A673 (cell line): ENCODE results near the gene PLEKHH1. TPM values are rescaled to one million over a fixed set of nuclear protein-coding genes. Genes with fewer than 3 reads are reported as not detected.

ENCODE experiments used
- Bru-seq: library from RNA; stranded (reverse); fragments of 400-500 nt; gene quantifications from one replicate; lab custom pipeline; 2021; lab: Mats Ljungman, UMichigan
- BruChase-seq, 2 experiments: library from RNA; stranded (reverse); fragments of 400-500 nt; gene quantifications; one replicate each; lab custom pipeline; 2021; lab: Mats Ljungman, UMichigan
- BruUV-seq: library from RNA; stranded (reverse); fragments of 400-500 nt; replicated peaks from 2 replicates; lab custom pipeline; 2021; lab: Mats Ljungman, UMichigan
- CTCF ChIA-PET: fragments of 300-600 bp; sonication (Branson Sonifier 250); formaldehyde crosslinking; loops from one replicate; lab custom pipeline; 2022; ENCODE audit warnings: antibody characterized with exemption; lab: Charles Lee
- POLR2A ChIA-PET: fragments of 300-600 bp; sonication (Branson Sonifier 250); formaldehyde crosslinking; loops from one replicate; lab custom pipeline; 2022; ENCODE audit warnings: antibody characterized with exemption; ENCODE audit not compliant: low non-redundant PET; lab: Charles Lee
- DNase-seq: peaks from one replicate; pipeline ENCODE4 v3.0.0-alpha.2; 2015; ENCODE audit warnings: low spot score
- H3K27ac ChIP-seq: fragments of 200-600 bp; sonication (generic); 2 replicates; pipeline ENCODE4 v1.5.1; 2016; ENCODE audit warnings: mixed run types, low read depth, mild to moderate bottlenecking, mixed read lengths, antibody characterized with exemption, low read length; ENCODE audit not compliant: poor library complexity, severe bottlenecking
- H3K27me3 ChIP-seq: fragments of 200-600 bp; sonication (generic); replicated peaks from 2 replicates; pipeline ENCODE4 v1.6.1; 2017; ENCODE audit warnings: mixed run types, low read depth, mild to moderate bottlenecking, mixed read lengths, antibody characterized with exemption, low read length; ENCODE audit not compliant: insufficient read depth, poor library complexity
- H3K36me3 ChIP-seq: fragments of 200-600 bp; sonication (generic); 2 replicates; pipeline ENCODE4 v1.6.1; 2016; ENCODE audit warnings: mixed run types, mild to moderate bottlenecking, mixed read lengths, antibody characterized with exemption, low read length; ENCODE audit not compliant: insufficient read depth, poor library complexity, severe bottlenecking
- H3K4me1 ChIP-seq: fragments of 200-600 bp; sonication (generic); 2 replicates; pipeline ENCODE4 v1.6.1; 2017; ENCODE audit warnings: mixed run types, mild to moderate bottlenecking, mixed read lengths, antibody characterized with exemption, low read length; ENCODE audit not compliant: insufficient read depth, poor library complexity, severe bottlenecking
- H3K4me3 ChIP-seq: fragments of 200-600 bp; sonication (generic); 2 replicates; pipeline ENCODE4 v1.5.1; 2016; ENCODE audit warnings: low read depth, mixed run types, mild to moderate bottlenecking, mixed read lengths, low read length; ENCODE audit not compliant: poor library complexity, severe bottlenecking
- H3K9me3 ChIP-seq: fragments of 200-600 bp; sonication (generic); 2 replicates; pipeline ENCODE4 v1.6.1; 2016; ENCODE audit warnings: mixed run types, low read depth, mild to moderate bottlenecking, mixed read lengths, antibody characterized with exemption, low read length; ENCODE audit not compliant: poor library complexity, severe bottlenecking
- CTCF ChIP-seq: fragments of 300-800, 200-600 bp; sonication (generic); conservative IDR thresholded peaks from 2 replicates; pipeline ENCODE4 v1.5.1; 2017; ENCODE audit warnings: low read depth, mild to moderate bottlenecking, antibody characterized with exemption, low read length, moderate library complexity, mixed read lengths
- EZH2 ChIP-seq: fragments of 200-600 bp; sonication (generic); IDR thresholded peaks from 2 replicates; pipeline ENCODE4 v1.6.1; 2017; ENCODE audit warnings: borderline replicate concordance, low read depth, mild to moderate bottlenecking, mixed read lengths, antibody characterized with exemption, low read length; ENCODE audit not compliant: poor library complexity, severe bottlenecking
- intact Hi-C: fragments of 100-400 bp; cut with micrococcal nuclease; formaldehyde crosslinking; loops from one replicate; pipeline ENCODE4 v1.10.0; 2022; ENCODE audit not compliant: unreplicated experiment
- long read RNA-seq: library from polyadenylated mRNA; stranded (forward); transcript quantifications from one replicate; pipeline ENCODE4 v2.0.0, GENCODE V29; 2022
- total RNA-seq: library from RNA; stranded (reverse); gene quantifications from 2 replicates; pipeline ENCODE4 v1.2.3, GENCODE V29; 2021

PLEKHH1 gene
- total RNA-seq (8.9 and 13.7 TPM in 2 replicates), Bru-seq, nascent RNA (percentile 50 among the genes with signal in this experiment), BruChase-seq, experiment 1, labeled RNA remaining after a 2-hour chase (percentile 53 among the genes with signal in this experiment), BruChase-seq, experiment 2, labeled RNA remaining after a 6-hour chase (percentile 56 among the genes with signal in this experiment)
- long read RNA-seq, partial matches to known transcripts, result 0 of 3 reads
- long read RNA-seq, other reads (novel, unspliced or antisense), result 3 of 3 reads

GRCh38 chr14:67532998-67533753 is at the start of gene PLEKHH1:
Gene PLEKHH1, plus strand, starts transcription at chr14:67533290. Its CDS starts 8,578 bp downstream, at chr14:67541868.
- no peaks in the 10 kb centered on the region for H3K9me3 ChIP-seq
- ChIA-PET CTCF (interaction anchor here (0.9 kb wide), 1 partner anchor 106 kb away, joined by 3 read pairs; no protein-coding TSS in a partner anchor), POLR2A (interaction anchor here (0.8 kb wide), 1 partner anchor 261 kb away, joined by 3 read pairs; no protein-coding TSS in a partner anchor)
- BruUV-seq, result no TSS peak
- intact Hi-C loops, result no loop called here
- no peaks in the 10 kb centered on the region for H3K36me3 ChIP-seq
- peak; percentile 87 for DNase-seq
- H3K27ac ChIP-seq, result peak within 1 kb of the TSS; percentile 70
- TF ChIP-seq EZH2 (no peak), CTCF (no peak)
- H3K4me3 ChIP-seq, result peak within 1 kb of the TSS; percentile 74
- no peaks in the 10 kb centered on the region for H3K4me1 ChIP-seq
- no peaks in the 10 kb centered on the region for H3K27me3 ChIP-seq

- Histone ChIP-seq H3K4me1 (no peaks in the 10 kb centered on the region), H3K36me3 (no peaks in the 10 kb centered on the region), H3K9me3 (no peaks in the 10 kb centered on the region), H3K27ac (no peak overlapping the region), H3K27me3 (no peaks in the 10 kb centered on the region), H3K4me3 (no peak overlapping the region)
- BruUV-seq, result no TSS peak
- DNase-seq, result no peak
- CTCF ChIA-PET, result no interaction called here
- POLR2A ChIA-PET, result no interaction called here
- TF ChIP-seq EZH2 (no peak), CTCF (no peak)
- intact Hi-C loops, result no loop called here
Measured at GRCh38 chr14:67483579-67484285, 49.4 kb upstream of the PLEKHH1 start.

DNA sequence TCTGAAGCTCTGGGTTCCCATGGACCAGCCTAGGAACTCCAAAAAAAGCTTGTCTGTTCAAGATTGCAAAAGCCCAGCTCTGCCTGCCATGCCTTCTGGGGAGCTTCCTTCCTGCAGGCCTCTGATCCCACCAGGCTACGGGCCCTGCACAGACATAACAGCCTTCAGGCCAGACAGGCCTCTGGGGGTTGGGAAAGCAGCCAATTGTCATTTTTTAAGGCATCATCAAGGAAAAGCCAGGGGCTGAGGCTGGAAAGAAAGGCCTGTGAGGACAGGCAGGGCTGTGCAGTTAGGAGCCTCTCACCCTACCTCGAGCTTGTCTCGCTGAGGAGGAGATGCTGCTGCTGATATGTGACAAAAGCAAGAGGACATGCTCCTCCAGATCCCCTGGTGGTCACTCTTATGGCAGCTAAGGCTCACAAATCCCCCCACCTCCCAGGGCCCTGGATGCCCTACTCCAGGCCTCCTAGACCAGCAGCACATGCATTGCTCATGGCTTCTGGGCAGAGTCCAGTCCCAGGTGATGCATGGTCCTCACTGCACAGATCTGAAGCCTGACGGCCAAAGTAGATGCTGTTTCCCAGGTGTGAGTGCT is 47.5 kb upstream of the PLEKHH1 start:
- BruUV-seq, result no TSS peak
- intact Hi-C loops, result no loop called here
- Histone ChIP-seq H3K27me3 (no peaks in the 10 kb centered on the region), H3K4me3 (no peak overlapping the region), H3K36me3 (no peaks in the 10 kb centered on the region), H3K4me1 (no peaks in the 10 kb centered on the region), H3K9me3 (no peaks in the 10 kb centered on the region), H3K27ac (no peak overlapping the region)
- DNase-seq, result peak; percentile 21
- ChIA-PET POLR2A (no interaction called here), CTCF (no interaction called here)
- TF ChIP-seq EZH2 (no peak), CTCF (no peak)
